ENCODE results near the gene IQSEC3.

GRCh38 chr12:117311-117710 lies 50.7 kb downstream of the IQSEC3 start:
- TF ChIP-seq CTCF (IDR thresholded peaks at IDR 0.05), result no peak
- no peak for TF ChIP-seq NR2C2 (CRISPR knock-in tag; IDR thresholded peaks at IDR 0.05)
- TF ChIP-seq E2F4 (CRISPR knock-in tag; IDR thresholded peaks at IDR 0.05; ENCODE audit: borderline replicate concordance, low read depth), result no peak
- no peak for TF ChIP-seq ZNF232 (CRISPR knock-in tag; IDR thresholded peaks at IDR 0.05)
- TF ChIP-seq HMGXB4 (CRISPR knock-in tag; IDR thresholded peaks at IDR 0.05), result no peak
